H9 (cell line): Measurements from ENCODE around the gene KLHL14. TPM values are rescaled to one million over a fixed set of nuclear protein-coding genes. Genes with fewer than 3 reads are reported as not detected.

Experiments
- DNase-seq: peaks from one replicate; pipeline ENCODE4 v3.0.0-alpha.2; 2017
- H2AFZ ChIP-seq: one replicate; pipeline ENCODE4 v1.6.1; 2013; ENCODE audit warnings: mild to moderate bottlenecking, low read length, control low read depth, moderate library complexity
- H2AK5ac ChIP-seq: 2 replicates; pipeline ENCODE4 v1.6.1; 2013; ENCODE audit warnings: low read length, control low read depth, mixed read lengths; ENCODE audit not compliant: insufficient read length
- H2BK120ac ChIP-seq: one replicate; pipeline ENCODE4 v1.6.1; 2013; ENCODE audit warnings: low read depth, mild to moderate bottlenecking, low read length, control low read depth, inconsistent platforms; ENCODE audit not compliant: poor library complexity, severe bottlenecking
- H2BK12ac ChIP-seq: 2 replicates; pipeline ENCODE4 v1.6.1; 2013; ENCODE audit warnings: low read length, control low read depth, mixed read lengths, low read depth; ENCODE audit not compliant: insufficient read length
- H2BK15ac ChIP-seq: 2 replicates; pipeline ENCODE4 v1.6.1; 2013; ENCODE audit warnings: low read depth, low read length, control low read depth
- H2BK20ac ChIP-seq: one replicate; pipeline ENCODE4 v1.6.1; 2013; ENCODE audit warnings: low read depth, mild to moderate bottlenecking, low read length, control low read depth, inconsistent platforms; ENCODE audit not compliant: poor library complexity, severe bottlenecking
- H2BK5ac ChIP-seq: 2 replicates; pipeline ENCODE4 v1.6.1; 2013; ENCODE audit warnings: low read length, control low read depth, mixed read lengths; ENCODE audit not compliant: insufficient read length
- H3K14ac ChIP-seq: 2 replicates; pipeline ENCODE4 v1.6.1; 2013; ENCODE audit warnings: low read length, control low read depth; ENCODE audit not compliant: insufficient read depth
- H3K18ac ChIP-seq: 2 replicates; pipeline ENCODE4 v1.6.1; 2013; ENCODE audit warnings: low read depth, mild to moderate bottlenecking, mixed read lengths, low read length, control low read depth; ENCODE audit not compliant: insufficient read length
- H3K23ac ChIP-seq: 2 replicates; pipeline ENCODE4 v1.6.1; 2013; ENCODE audit warnings: low read length, control low read depth, mixed read lengths, low read depth; ENCODE audit not compliant: insufficient read length
- H3K23me2 ChIP-seq: 2 replicates; pipeline ENCODE4 v1.6.1; 2013; ENCODE audit warnings: low read depth, mild to moderate bottlenecking, mixed read lengths, low read length, control low read depth; ENCODE audit not compliant: insufficient read length, poor library complexity, severe bottlenecking
- H3K27ac ChIP-seq: 2 replicates; pipeline ENCODE4 v1.5.1; 2013; ENCODE audit warnings: low read length, control low read depth, mixed read lengths, low read depth; ENCODE audit not compliant: insufficient read length
- H3K27me3 ChIP-seq: 2 replicates; pipeline ENCODE4 v1.6.1; 2013; ENCODE audit warnings: low read length, control low read depth, inconsistent platforms; ENCODE audit not compliant: insufficient read depth
- H3K4ac ChIP-seq: 2 replicates; pipeline ENCODE4 v1.6.1; 2013; ENCODE audit warnings: low read depth, mild to moderate bottlenecking, control low read depth, inconsistent platforms, low read length, moderate library complexity
- H3K4me1 ChIP-seq: 2 replicates; pipeline ENCODE4 v1.6.1; 2013; ENCODE audit warnings: low read length, control low read depth, inconsistent platforms; ENCODE audit not compliant: insufficient read depth
- H3K4me2 ChIP-seq: 2 replicates; pipeline ENCODE4 v1.6.1; 2013; ENCODE audit warnings: low read length, control low read depth, mixed read lengths; ENCODE audit not compliant: insufficient read length, insufficient read depth
- H3K56ac ChIP-seq: 2 replicates; pipeline ENCODE4 v1.6.1; 2013; ENCODE audit warnings: low read depth, mild to moderate bottlenecking, mixed read lengths, low read length, control low read depth; ENCODE audit not compliant: insufficient read length
- H3K79me1 ChIP-seq: 2 replicates; pipeline ENCODE4 v1.6.1; 2013; ENCODE audit warnings: low read depth, mild to moderate bottlenecking, moderate library complexity, low read length, control low read depth, inconsistent platforms; ENCODE audit not compliant: insufficient read depth, poor library complexity, severe bottlenecking
- H3K79me2 ChIP-seq: 2 replicates; pipeline ENCODE4 v1.6.1; 2013; ENCODE audit warnings: low read length, control low read depth, inconsistent platforms; ENCODE audit not compliant: insufficient read depth
- H3K9ac ChIP-seq: 2 replicates; pipeline ENCODE4 v1.6.1; 2013; ENCODE audit warnings: low read length, control low read depth, mixed read lengths; ENCODE audit not compliant: insufficient read length; ENCODE audit errors: extremely low read depth
- H3K9me3 ChIP-seq: one replicate; pipeline ENCODE4 v1.6.1; 2013; ENCODE audit warnings: low read depth, low read length, inconsistent platforms; ENCODE audit not compliant: control insufficient read depth
- H3T11ph ChIP-seq: one replicate; pipeline ENCODE4 v1.6.1; 2013; ENCODE audit warnings: mild to moderate bottlenecking, low read length, control low read depth, inconsistent platforms
- H4K20me1 ChIP-seq: one replicate; pipeline ENCODE4 v1.6.1; 2013; ENCODE audit not compliant: control insufficient read depth, insufficient read length, insufficient read depth
- H4K5ac ChIP-seq: 2 replicates; pipeline ENCODE4 v1.6.1; 2013; ENCODE audit warnings: low read depth, mild to moderate bottlenecking, mixed read lengths, low read length, control low read depth; ENCODE audit not compliant: insufficient read length
- H4K8ac ChIP-seq: replicated peaks from 2 replicates; pipeline ENCODE4 v1.6.1; 2013; ENCODE audit warnings: low read length, control low read depth, mixed read lengths, low read depth; ENCODE audit not compliant: insufficient read length
- H4K91ac ChIP-seq: 2 replicates; pipeline ENCODE4 v1.6.1; 2013; ENCODE audit warnings: low read depth, mild to moderate bottlenecking, moderate library complexity, mixed read lengths, low read length, control low read depth; ENCODE audit not compliant: insufficient read length
- H3K27ac Mint-ChIP-seq, 3 experiments: 2 replicates in 2 of 3; 3 replicates in 1 of 3; pipeline ENCODE4 v1.8.0; 2020 to 2021; ENCODE audit warnings: mixed read lengths in 3 of 3, mild to moderate bottlenecking in 1 of 3, moderate library complexity in 1 of 3
- H3K27me3 Mint-ChIP-seq: 2 replicates; pipeline ENCODE4 v1.8.0; 2021; ENCODE audit warnings: low read depth, mild to moderate bottlenecking, moderate library complexity, mixed read lengths
- H3K36me3 Mint-ChIP-seq, 3 experiments: 2 replicates in 2 of 3; 3 replicates in 1 of 3; pipeline ENCODE4 v1.8.0; 2020 to 2021; ENCODE audit warnings: low read depth in 3 of 3, mixed read lengths in 3 of 3; ENCODE audit not compliant: insufficient read depth in 1 of 3
- H3K4me1 Mint-ChIP-seq, 2 experiments: 2 replicates each; pipeline ENCODE4 v1.8.0; 2020; ENCODE audit warnings: mixed read lengths in 2 of 2
- H3K4me3 Mint-ChIP-seq, 2 experiments: 2 replicates in 1 of 2; 3 replicates in 1 of 2; pipeline ENCODE4 v1.8.0; 2020 to 2021; ENCODE audit warnings: mild to moderate bottlenecking in 2 of 2, mixed read lengths in 2 of 2, moderate library complexity in 1 of 2
- H3K9me3 Mint-ChIP-seq, 2 experiments: 2 replicates in 1 of 2; 3 replicates in 1 of 2; pipeline ENCODE4 v1.8.0; 2020; ENCODE audit warnings: mild to moderate bottlenecking in 2 of 2, mixed read lengths in 2 of 2, moderate library complexity in 1 of 2
- CTCF ChIP-seq: fragments of 200-600 bp; sonication (generic); conservative IDR thresholded peaks from 3 replicates; pipeline ENCODE4 v1.8.0; 2021; ENCODE audit warnings: antibody characterized with exemption, mild to moderate bottlenecking
- WGBS: extraction: QIAGEN DNeasy Blood & Tissue Kit; methylation state at CpG from one replicate; pipeline ENCODE4 v1.1.7; 2013; ENCODE audit warnings: missing lambda C conversion rate, low lambda C conversion rate, mixed read lengths; ENCODE audit not compliant: insufficient read length; ENCODE audit errors: extremely low coverage; 5-methylcytosine and 5-hydroxymethylcytosine counted together
- long read RNA-seq: library from polyadenylated mRNA; unstranded; transcript quantifications from one replicate; pipeline ENCODE4 v2.0.0, GENCODE V29; 2020
- total RNA-seq: library from RNA; stranded (reverse); gene quantifications from 2 replicates; pipeline ENCODE4 v1.2.1, GENCODE V29; 2021

The KLHL14 gene
- total RNA-seq, result 0.90 and 1.0 TPM in 2 replicates
- long read RNA-seq, partial matches to known transcripts, result 4 of 4 reads
- long read RNA-seq, other reads (novel, unspliced or antisense), result 0 of 4 reads

- no peak within 1 kb of the TSS for H2BK12ac ChIP-seq
- H3K4me2 ChIP-seq, result peak within 1 kb of the TSS; percentile 94
- no peak within 1 kb of the TSS for H3K18ac ChIP-seq
- H2BK20ac ChIP-seq, result no peak within 1 kb of the TSS
- no CpG with 5 or more reads among the region's 17 CpGs for WGBS
- H3K23me2 ChIP-seq, result peaks cover 34% of the 10 kb centered on the region
- H3K27me3 ChIP-seq, result peaks cover 31% of the 10 kb centered on the region
- H2AFZ ChIP-seq, result no peak within 1 kb of the TSS
- H3K9me3 ChIP-seq, result no peaks in the 10 kb centered on the region
- H3K56ac ChIP-seq, result no peak within 1 kb of the TSS
- H3K4me1 ChIP-seq, result peaks cover 9% of the 10 kb centered on the region; the same call in 1 of the 2 replicates
- Mint-ChIP-seq H3K4me3 (peak within 1 kb of the TSS; percentile 80 to 97), H3K27me3 (peaks cover 66% of the 10 kb centered on the region), H3K4me1 (peaks cover 37 to 43% of the 10 kb centered on the region in 2 experiments), H3K9me3 (no peaks in the 10 kb centered on the region), H3K36me3 (no peaks in the 10 kb centered on the region), H3K27ac (no peak within 1 kb of the TSS; a peak in 1 of 7 replicates)
- no peak within 1 kb of the TSS for H2BK5ac ChIP-seq
- no peak within 1 kb of the TSS for H2BK120ac ChIP-seq
- H2AK5ac ChIP-seq, result no peak within 1 kb of the TSS
- no peak within 1 kb of the TSS for H3K14ac ChIP-seq
- no peak within 1 kb of the TSS for H3T11ph ChIP-seq
- H4K8ac ChIP-seq, result no peak within 1 kb of the TSS
- H4K20me1 ChIP-seq, result no peaks in the 10 kb centered on the region
- no peak for DNase-seq
- no peak within 1 kb of the TSS for H4K5ac ChIP-seq
- H3K9ac ChIP-seq, result no peak within 1 kb of the TSS
- H3K23ac ChIP-seq, result no peak within 1 kb of the TSS
- no peak for TF ChIP-seq CTCF
- H3K79me1 ChIP-seq, result no peaks in the 10 kb centered on the region
- H4K91ac ChIP-seq, result no peak within 1 kb of the TSS
- no peak within 1 kb of the TSS for H2BK15ac ChIP-seq
- H3K4ac ChIP-seq, result no peak within 1 kb of the TSS
- no peak within 1 kb of the TSS for H3K27ac ChIP-seq
- H3K79me2 ChIP-seq, result no peaks in the 10 kb centered on the region
These were observed at the start of gene KLHL14 for GRCh38 chr18:32772581-32773381. TSS of gene KLHL14 (minus strand) at chr18:32773023. CDS start at chr18:32770591, 2,432 bp downstream.
